Urothelium cell line (cell line): Measurements from ENCODE around the gene FBXO30.
A peak's percentile ranks its signal among the peaks of the same experiment; 100 is the strongest.

Source experiments
- DNase-seq: peaks from one replicate; pipeline ENCODE4 v3.0.0; 2011; ENCODE audit warnings: low spot score, mixed read lengths
- FAIRE-seq: peaks from 2 replicates; lab custom pipeline; 2011; peaks lifted over from hg19 to GRCh38; lab: Jason Lieb, UNC

Gene FBXO30

DNA sequence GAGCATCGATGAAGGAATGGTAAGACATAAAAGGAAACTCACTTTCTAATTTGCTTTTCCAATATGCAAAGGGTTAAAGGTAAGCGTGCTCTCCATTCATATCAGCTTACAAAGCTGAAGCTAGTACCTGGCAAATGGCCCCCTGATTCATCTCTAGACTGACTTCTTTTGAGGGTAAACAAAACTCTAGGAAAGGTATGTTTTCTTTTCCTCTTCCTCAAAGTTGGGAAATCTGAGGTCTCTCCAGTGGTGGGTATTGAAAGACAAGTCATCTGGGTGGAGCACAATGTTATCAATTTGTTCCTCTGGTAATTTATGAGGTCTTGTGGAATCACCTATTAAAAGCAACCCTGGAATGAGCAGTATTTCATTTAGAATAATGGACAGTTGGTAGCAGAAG is 7.9 kb upstream of the FBXO30 start:
- DNase-seq (no peak), FAIRE-seq (no peak)

GRCh38 chr6:145819994-145820393 is 5.4 kb upstream of the FBXO30 start:
- DNase-seq (no peak), FAIRE-seq (no peak)

DNA sequence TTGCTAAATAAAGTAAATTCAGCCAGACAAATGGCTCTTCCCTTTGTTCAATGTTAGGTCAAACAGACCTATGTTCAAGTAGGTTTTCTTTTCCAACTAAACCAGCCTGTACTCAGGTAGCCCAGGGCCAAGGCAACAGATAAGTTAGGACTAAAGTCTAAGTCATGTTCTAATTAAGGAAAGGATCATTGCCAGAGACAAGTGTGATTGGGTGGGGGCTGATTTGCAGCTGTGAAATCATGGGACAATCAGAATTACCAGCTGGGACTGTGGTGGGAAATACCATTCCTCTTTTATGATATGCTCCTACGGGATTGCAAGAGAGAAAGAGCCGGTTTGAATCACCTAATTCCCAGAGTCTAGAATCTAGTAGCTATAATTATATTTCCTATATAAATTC is 4.2 kb upstream of the FBXO30 start:
- FAIRE-seq (no peak), DNase-seq (no peak)

- DNase-seq (no peak), FAIRE-seq (no peak)
Observed at GRCh38 chr6:145816392-145816791, 1.8 kb upstream of the FBXO30 start.

GRCh38 chr6:145815309-145816274 is 997 bp upstream of the FBXO30 start:
- FAIRE-seq (no peak), DNase-seq (peak; percentile 40)

- FAIRE-seq: no peak
Observed at GRCh38 chr6:145814035-145814500, 527 bp downstream of the FBXO30 start.

DNA sequence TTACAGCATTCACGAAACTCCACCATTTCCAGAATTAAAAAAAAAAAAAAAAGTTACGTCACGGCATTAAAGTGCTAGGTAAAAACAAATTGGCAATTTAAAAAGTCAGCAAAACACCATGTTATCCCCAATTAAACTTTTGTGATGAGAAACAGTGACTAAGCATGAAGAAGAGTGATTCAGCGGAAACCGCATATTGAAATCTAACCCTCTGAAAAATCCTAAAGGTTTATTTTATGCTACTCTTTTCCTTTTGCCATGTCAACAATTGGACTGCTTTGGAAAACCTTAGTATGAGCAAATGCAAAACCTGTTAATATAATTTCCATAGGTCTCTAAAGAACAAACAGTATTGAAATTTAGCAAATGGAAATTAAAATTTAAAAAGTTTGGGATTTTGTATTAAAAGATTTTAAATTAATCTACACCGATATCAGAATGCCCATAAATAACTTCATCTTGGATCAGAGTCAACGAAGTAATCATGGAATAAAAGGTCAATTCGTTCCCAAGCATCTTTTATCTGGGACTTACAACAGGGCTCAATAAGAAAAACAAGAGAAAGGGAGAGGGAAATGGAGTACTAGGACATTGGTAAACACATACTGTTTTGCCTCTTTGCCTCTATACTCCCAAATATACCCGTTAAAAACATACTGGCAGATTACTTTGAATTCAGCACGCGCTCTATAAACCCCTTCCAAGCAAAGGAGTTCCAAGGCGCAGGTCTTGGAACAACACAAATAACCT is 1.1 kb downstream of the FBXO30 start:
- no peak for FAIRE-seq
- DNase-seq: no peak

More at GRCh38 chr6:145814035-145814500, 527 bp downstream of the FBXO30 start:
- DNase-seq: peak; percentile 26

DNA sequence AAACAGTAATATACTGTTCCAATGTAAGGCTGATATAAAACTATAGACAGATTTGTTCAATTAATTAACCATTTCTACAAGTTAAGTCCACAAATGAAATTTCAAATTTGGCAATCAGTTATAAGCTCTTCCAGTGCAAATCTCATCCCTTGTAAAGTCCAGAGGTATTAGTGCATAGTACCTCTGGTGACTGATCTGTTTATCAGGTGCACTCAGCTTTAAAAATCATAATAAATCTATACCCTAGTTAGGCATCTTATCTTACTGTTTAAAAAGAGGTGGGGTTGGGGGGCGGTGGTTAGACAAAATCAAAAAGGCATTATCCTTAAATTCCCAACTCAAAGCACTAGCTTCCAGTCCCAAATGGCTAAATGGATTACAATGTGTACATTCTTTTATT is 2.9 kb downstream of the FBXO30 start:
- DNase-seq (no peak), FAIRE-seq (no peak)

- no peak for DNase-seq
- no peak for FAIRE-seq
Observed at GRCh38 chr6:145809785-145810184, 4.8 kb downstream of the FBXO30 start.

DNA sequence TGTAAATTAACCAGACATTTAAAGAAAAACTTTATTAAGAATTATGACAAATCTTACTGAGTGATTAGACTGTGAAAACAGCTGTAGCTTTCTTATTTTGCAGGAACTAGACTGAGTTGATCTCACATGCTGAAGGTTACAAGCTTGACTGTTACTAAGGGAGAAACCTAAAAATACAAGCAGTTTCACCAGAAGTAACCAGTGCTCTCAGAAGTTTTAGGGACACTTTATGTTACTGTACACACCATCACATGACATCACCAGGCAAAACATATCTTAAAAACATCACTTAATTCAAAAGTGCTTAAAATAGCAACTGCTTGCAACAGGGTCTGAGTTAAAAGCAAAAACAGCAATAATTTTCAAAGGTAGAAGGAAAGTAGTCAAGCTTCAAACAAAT is 5.4 kb downstream of the FBXO30 start:
- no peak for FAIRE-seq
- DNase-seq: no peak

- FAIRE-seq (no peak), DNase-seq (no peak)
Observed at GRCh38 chr6:145808239-145808638, 6.4 kb downstream of the FBXO30 start.

DNA sequence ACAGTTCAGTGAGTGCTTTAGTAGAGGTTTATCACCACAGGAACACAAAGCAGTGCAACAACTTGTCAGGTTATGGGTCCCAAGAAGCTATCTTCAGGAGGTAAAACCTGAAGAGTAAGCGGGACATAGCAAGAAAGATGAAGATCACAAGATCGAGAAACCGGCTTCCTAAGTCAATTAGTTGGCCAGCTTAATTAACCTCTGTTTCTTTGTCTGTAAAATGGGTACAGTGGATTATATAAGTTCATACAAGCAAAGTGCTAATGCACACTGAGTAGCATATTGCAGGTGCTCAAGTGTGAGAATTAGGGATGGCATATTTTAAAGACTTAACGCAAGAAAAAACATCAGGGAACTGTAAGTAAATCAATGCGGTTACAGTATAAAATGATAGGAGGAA is 12.5 kb downstream of the FBXO30 start:
- DNase-seq: no peak
- FAIRE-seq: no peak

DNA sequence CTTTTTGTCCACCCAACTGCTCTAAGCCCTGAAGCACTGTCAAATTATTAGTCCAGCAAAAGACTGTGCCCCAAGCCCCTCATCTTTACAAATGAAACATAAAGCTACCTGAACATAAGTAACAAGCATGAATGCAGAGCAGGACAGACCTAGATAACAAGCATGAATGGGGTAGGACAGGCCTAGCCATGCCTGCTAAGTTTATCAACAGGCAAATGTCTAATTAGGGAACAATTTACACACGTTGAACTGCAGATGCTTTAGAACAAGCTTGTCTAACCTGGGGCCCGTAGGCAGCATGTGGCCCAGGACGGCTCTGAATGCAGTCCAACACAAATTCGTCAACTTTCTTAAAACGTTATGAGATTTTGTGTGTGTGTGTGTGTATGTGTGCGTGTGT is 13.6 kb downstream of the FBXO30 start:
- DNase-seq (no peak), FAIRE-seq (no peak)

GRCh38 chr6:145798530-145798929 is 16.1 kb downstream of the FBXO30 start:
- DNase-seq: no peak
- no peak for FAIRE-seq

- FAIRE-seq (no peak), DNase-seq (no peak)
Observed at GRCh38 chr6:145789443-145789842, 25.2 kb downstream of the FBXO30 start.

- no peak for FAIRE-seq
Observed at GRCh38 chr6:145787688-145788087, 26.9 kb downstream of the FBXO30 start.

DNA sequence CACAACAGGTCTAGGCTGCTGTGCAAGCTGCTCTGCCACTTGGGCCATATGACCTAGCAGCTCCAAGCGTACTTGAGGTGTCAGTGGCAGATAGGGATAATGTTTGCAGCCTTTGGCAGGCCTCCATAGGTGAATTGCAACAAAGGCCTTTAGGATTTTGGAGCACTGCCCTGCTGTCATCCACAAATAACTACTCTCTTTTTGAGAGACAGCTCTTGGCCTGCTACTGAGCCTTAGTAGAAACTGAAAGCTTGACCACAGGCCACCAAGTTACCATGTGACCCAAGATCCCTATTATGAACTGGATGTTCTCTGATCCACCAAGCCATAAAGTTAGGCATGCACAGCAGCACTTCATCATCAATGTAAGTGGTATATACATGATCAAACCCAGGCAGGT is 29.9 kb downstream of the FBXO30 start:
- FAIRE-seq: no peak
- no peak for DNase-seq

More at GRCh38 chr6:145787688-145788087, 26.9 kb downstream of the FBXO30 start:
- no peak for DNase-seq

DNA sequence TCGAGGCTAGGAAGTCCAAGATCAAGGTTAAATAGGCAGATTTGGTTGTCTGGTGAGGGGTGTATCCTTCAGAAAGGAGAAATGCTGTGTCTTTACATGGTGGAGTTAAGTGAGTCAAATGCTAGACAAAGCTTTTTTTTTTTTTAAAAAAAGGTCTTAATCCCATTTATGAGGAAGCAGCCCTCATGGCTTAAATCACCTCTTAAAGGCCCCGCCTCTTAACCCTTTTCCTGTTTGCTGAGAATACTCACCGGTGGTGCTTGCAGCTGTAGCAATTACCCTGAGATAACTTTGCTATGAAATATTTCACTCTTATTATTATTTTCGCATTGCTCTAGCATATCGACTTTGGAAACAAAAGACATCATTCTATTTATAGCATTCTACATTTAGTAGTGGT is 30.8 kb downstream of the FBXO30 start:
- DNase-seq (no peak), FAIRE-seq (no peak)

DNA sequence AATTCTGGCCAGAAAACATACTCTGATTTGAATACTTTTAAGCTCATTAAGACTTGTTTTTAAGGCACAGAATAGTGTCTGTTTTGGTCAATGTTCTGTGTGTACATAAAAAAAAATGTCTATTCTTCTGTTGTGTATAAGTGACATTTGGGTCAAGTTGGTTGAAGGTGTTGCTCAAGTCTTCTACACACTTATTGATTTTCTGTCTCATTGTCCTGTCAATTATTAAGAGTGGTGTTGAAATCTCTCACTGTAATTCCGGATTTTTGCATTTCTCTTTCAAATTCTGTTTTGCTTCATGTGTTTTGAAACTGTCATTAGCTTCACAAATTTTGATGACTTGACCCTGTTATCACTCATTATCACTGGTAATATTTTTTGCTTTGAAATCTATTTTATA is 41.7 kb downstream of the FBXO30 start:
- FAIRE-seq: no peak
- DNase-seq: no peak

DNA sequence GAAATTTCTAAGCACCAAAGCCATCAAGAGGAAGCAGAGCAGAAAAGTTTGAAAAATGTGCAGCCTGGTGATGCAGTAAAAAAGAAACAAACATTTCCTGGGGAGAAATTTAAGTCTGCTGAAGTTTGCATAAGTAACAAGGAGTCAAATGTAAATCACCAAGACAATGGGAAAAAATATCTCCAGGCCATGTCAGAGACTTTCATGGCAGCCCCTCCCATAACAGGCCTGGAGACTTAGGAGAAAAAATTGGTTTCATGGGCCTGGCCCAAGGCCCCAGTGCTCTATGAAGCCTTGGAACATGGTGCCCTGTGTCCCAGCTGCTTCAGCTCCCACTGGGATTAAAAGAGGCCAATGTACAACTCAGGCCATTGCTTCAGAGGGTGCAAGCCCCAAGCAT is 49.1 kb downstream of the FBXO30 start:
- DNase-seq (no peak), FAIRE-seq (no peak)

DNA sequence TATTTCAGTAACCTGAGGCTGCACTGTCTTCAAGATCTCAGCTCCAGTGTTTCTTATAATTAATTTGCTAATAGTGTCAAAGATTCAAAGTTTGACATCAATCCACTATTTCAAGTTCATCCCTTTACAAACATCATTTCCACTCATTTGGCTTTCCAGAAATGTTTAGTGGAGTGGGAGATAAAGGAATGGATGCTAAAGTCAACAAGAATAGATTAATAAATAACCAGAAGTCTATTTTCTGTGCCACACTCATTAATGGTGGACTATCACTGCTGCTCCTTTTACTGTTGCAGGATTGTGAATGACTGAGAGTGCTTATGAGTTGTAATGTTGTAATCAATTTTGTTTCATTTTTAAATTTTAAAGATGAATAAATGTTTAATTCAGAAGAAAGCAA is 50.9 kb downstream of the FBXO30 start:
- FAIRE-seq (no peak), DNase-seq (no peak)

GRCh38 chr6:145761584-145761983 is 53.0 kb downstream of the FBXO30 start:
- no peak for DNase-seq
- FAIRE-seq: no peak
